Neutrophil (primary cell): ENCODE measurements around the gene IQCN.

Experiments used
- H3K27ac ChIP-seq: fragments of 200-600 bp; sonication (generic); 2 replicates; pipeline ENCODE4 v1.5.1; 2016; ENCODE audit warnings: mild to moderate bottlenecking, moderate library complexity
- H3K27me3 ChIP-seq: fragments of 200-600 bp; sonication (generic); 2 replicates; pipeline ENCODE4 v1.6.0; 2016; ENCODE audit warnings: mild to moderate bottlenecking
- H3K36me3 ChIP-seq: fragments of 200-600 bp; sonication (generic); 2 replicates; pipeline ENCODE4 v1.5.1; 2017
- H3K4me1 ChIP-seq, 2 experiments: fragments of 200-600 bp in 1 of 2; sonication (generic) in 1 of 2; 1 replicate in 1 of 2; 2 replicates in 1 of 2; pipeline versions ENCODE4 v1.5.1 to v1.6.1; 2013 to 2016; ENCODE audit warnings: low read depth in 1 of 2, low read length in 1 of 2, mild to moderate bottlenecking in 1 of 2, moderate library complexity in 1 of 2; ENCODE audit not compliant: control insufficient read depth in 1 of 2, insufficient read depth in 1 of 2
- H3K4me3 ChIP-seq, 2 experiments: fragments of 200-600 bp in 1 of 2; sonication (generic) in 1 of 2; 1 replicate in 1 of 2; 2 replicates in 1 of 2; pipeline ENCODE4 v1.5.1; 2013 to 2016; ENCODE audit warnings: low read depth in 1 of 2, low read length in 1 of 2, mild to moderate bottlenecking in 1 of 2, moderate library complexity in 1 of 2
- H3K9me3 ChIP-seq: fragments of 200-600 bp; sonication (generic); 2 replicates; pipeline ENCODE4 v1.5.1; 2016
- CTCF ChIP-seq: fragments of 200-600 bp; sonication (generic); IDR thresholded peaks from 2 replicates; pipeline ENCODE4 v1.5.1; 2016; ENCODE audit warnings: antibody characterized with exemption

The IQCN gene

GRCh38 chr19:18224525-18225354 lies 49.5 kb downstream of the IQCN start:
- Histone ChIP-seq H3K27ac (no peak overlapping the region), H3K36me3 (no peaks in the 10 kb centered on the region), H3K4me3 (peak overlapping the region; percentile 63 to 67), H3K9me3 (no peaks in the 10 kb centered on the region), H3K4me1 (peaks cover 11 to 17% of the 10 kb centered on the region in 2 experiments), H3K27me3 (peaks cover 96% of the 10 kb centered on the region)
- no peak for TF ChIP-seq CTCF

GRCh38 chr19:18223860-18224524 lies 50.3 kb downstream of the IQCN start:
- Histone ChIP-seq H3K4me1 (peaks cover 11 to 17% of the 10 kb centered on the region in 2 experiments), H3K36me3 (no peaks in the 10 kb centered on the region), H3K27me3 (peaks cover 97% of the 10 kb centered on the region), H3K27ac (no peak overlapping the region), H3K4me3 (peak overlapping the region; percentile 63 to 67), H3K9me3 (no peaks in the 10 kb centered on the region)
- TF ChIP-seq CTCF, result no peak

GRCh38 chr19:18221815-18222725 lies 52.2 kb downstream of the IQCN start:
- no peak overlapping the region for H3K4me3 ChIP-seq
- TF ChIP-seq CTCF, result no peak
- no peak overlapping the region for H3K27ac ChIP-seq
- no peaks in the 10 kb centered on the region for H3K9me3 ChIP-seq
- H3K4me1 ChIP-seq, result peaks cover 11 to 17% of the 10 kb centered on the region in 2 experiments
- no peaks in the 10 kb centered on the region for H3K36me3 ChIP-seq
- peaks cover 90% of the 10 kb centered on the region for H3K27me3 ChIP-seq

GRCh38 chr19:18220632-18221275 lies 53.5 kb downstream of the IQCN start:
- TF ChIP-seq CTCF, result no peak
- Histone ChIP-seq H3K27me3 (peaks cover 77% of the 10 kb centered on the region), H3K9me3 (no peaks in the 10 kb centered on the region), H3K4me3 (no peak overlapping the region), H3K27ac (no peak overlapping the region), H3K36me3 (no peaks in the 10 kb centered on the region), H3K4me1 (peaks cover 11 to 17% of the 10 kb centered on the region in 2 experiments)
